ENCODE measurements around the gene USP46.
A peak's percentile ranks its signal among the peaks of the same experiment; 100 is the strongest.

The USP46 gene

GRCh38 chr4:52659001-52659721 is at the start of gene USP46:
Gene USP46, minus strand, starts transcription at chr4:52659301. Its CDS starts 151 bp downstream, at chr4:52659150.
- peak; percentile 30 for DNase-seq (ENCODE audit: low read depth)

- DNase-seq (ENCODE audit: low read depth) = no peak
These were observed 45.6 kb upstream of the USP46 start for GRCh38 chr4:52704661-52705060.

- DNase-seq (ENCODE audit: low read depth) = no peak
These were observed 45.0 kb upstream of the USP46 start for GRCh38 chr4:52704133-52704532.

GRCh38 chr4:52701207-52701606 is 42.1 kb upstream of the USP46 start:
- DNase-seq (ENCODE audit: low read depth) = no peak

GRCh38 chr4:52694936-52695335 is 35.8 kb upstream of the USP46 start:
- DNase-seq (ENCODE audit: low read depth) = no peak

GRCh38 chr4:52693492-52693891 is 34.4 kb upstream of the USP46 start:
- no peak for DNase-seq (ENCODE audit: low read depth)

GRCh38 chr4:52689096-52689495 is 30.0 kb upstream of the USP46 start:
- no peak for DNase-seq (ENCODE audit: low read depth)

GRCh38 chr4:52687696-52688095 is 28.6 kb upstream of the USP46 start:
- no peak for DNase-seq (ENCODE audit: low read depth)

GRCh38 chr4:52685316-52685715 is 26.2 kb upstream of the USP46 start:
- DNase-seq (ENCODE audit: low read depth) = no peak

GRCh38 chr4:52684896-52685295 is 25.8 kb upstream of the USP46 start:
- DNase-seq (ENCODE audit: low read depth) = no peak

GRCh38 chr4:52680381-52680780 is 21.3 kb upstream of the USP46 start:
- DNase-seq (ENCODE audit: low read depth) = no peak

GRCh38 chr4:52676536-52676935 is 17.4 kb upstream of the USP46 start:
- DNase-seq (ENCODE audit: low read depth) = no peak

- DNase-seq (ENCODE audit: low read depth) = no peak
These were observed 16.0 kb upstream of the USP46 start for GRCh38 chr4:52675111-52675510.

GRCh38 chr4:52670739-52671138 is 11.6 kb upstream of the USP46 start:
- no peak for DNase-seq (ENCODE audit: low read depth)

GRCh38 chr4:52670121-52670520 is 11.0 kb upstream of the USP46 start:
- no peak for DNase-seq (ENCODE audit: low read depth)

- no peak for DNase-seq (ENCODE audit: low read depth)
These were observed 6.5 kb upstream of the USP46 start for GRCh38 chr4:52665592-52665991.

GRCh38 chr4:52664479-52664878 is 5.4 kb upstream of the USP46 start:
- DNase-seq (ENCODE audit: low read depth) = no peak

- no peak for DNase-seq (ENCODE audit: low read depth)
These were observed 3.0 kb upstream of the USP46 start for GRCh38 chr4:52661966-52662690.

- no peak for DNase-seq (ENCODE audit: low read depth)
These were observed 1.5 kb upstream of the USP46 start for GRCh38 chr4:52660643-52661042.

GRCh38 chr4:52659722-52660261 is 691 bp upstream of the USP46 start:
- DNase-seq (ENCODE audit: low read depth) = no peak

- no peak for DNase-seq (ENCODE audit: low read depth)
These were observed 480 bp downstream of the USP46 start for GRCh38 chr4:52658641-52659000.

GRCh38 chr4:52657618-52658501 is 1.2 kb downstream of the USP46 start:
- DNase-seq (ENCODE audit: low read depth) = no peak

GRCh38 chr4:52657292-52657617 is 1.8 kb downstream of the USP46 start:
- no peak for DNase-seq (ENCODE audit: low read depth)

Data from activated gamma-delta T cell treated with anti-CD3 and anti-CD28 coated beads, Interleukin-2, amount 50 U/mL, for 16 hours (primary cell).